K562 (cell line): ENCODE data around the gene PPP1R2B. TPM values are rescaled to one million over a fixed set of nuclear protein-coding genes. Genes with fewer than 3 reads are reported as not detected.

Source experiments
- ATAC-seq: fragments of 200-7000 bp; cut with Tn5 transposase; 3 replicates; pipeline ENCODE4 v1.9.1; 2020; ENCODE audit warnings: moderate library complexity
- Bru-seq: library from RNA; stranded (reverse); fragments of 400-500 nt; gene quantifications from one replicate; lab custom pipeline; 2021; lab: Mats Ljungman, UMichigan
- BruChase-seq, 2 experiments: library from RNA; stranded (reverse); fragments of 400-500 nt; gene quantifications; one replicate each; lab custom pipeline; 2021; lab: Mats Ljungman, UMichigan
- BruUV-seq: library from RNA; stranded (reverse); fragments of 400-500 nt; replicated peaks from 2 replicates; lab custom pipeline; 2021; lab: Mats Ljungman, UMichigan
- CTCF ChIA-PET: fragments of 300-600 bp; formaldehyde crosslinking; extraction: SDS; loops from one replicate; lab custom pipeline; 2021; ENCODE audit warnings: low intra/inter-chr PET ratio; lab: Yijun Ruan, JAX
- POLR2A ChIA-PET: fragments of 300-600, 350-650 bp; sonication (Branson Sonifier 250); formaldehyde crosslinking; extraction: SDS; loops from one replicate; lab custom pipeline; 2021; ENCODE audit warnings: antibody characterized with exemption, inconsistent platforms; lab: Yijun Ruan, JAX
- DNase-seq, 4 experiments: peaks; one replicate each; pipeline versions ENCODE4 v3.0.0 to v3.0.0-alpha.2; 2011 to 2018; ENCODE audit warnings: low spot score in 3 of 4, mixed read lengths in 3 of 4; ENCODE audit errors: extremely low read depth in 1 of 4
- FAIRE-seq: peaks from 2 replicates; lab custom pipeline; 2011; peaks lifted over from hg19 to GRCh38; lab: Jason Lieb, UNC
- H2AFZ ChIP-seq: 2 replicates; pipeline ENCODE4 v1.6.0; 2011; ENCODE audit warnings: low read depth, low read length, control low read depth, inconsistent platforms
- H3K27ac ChIP-seq: fragments of 200-600 bp; 3 replicates; pipeline ENCODE4 v1.8.0; 2011; ENCODE audit warnings: low read depth, mild to moderate bottlenecking, control low read depth, inconsistent platforms, low read length, moderate library complexity, mixed read lengths; ENCODE audit errors: extremely low read depth
- H3K27me3 ChIP-seq, 2 experiments: fragments of 300-600 bp in 1 of 2; 2 replicates in 1 of 2; 3 replicates in 1 of 2; pipeline versions ENCODE4 v1.6.0 to v1.8.0; 2011; ENCODE audit warnings: inconsistent platforms in 2 of 2, low read length in 2 of 2, mild to moderate bottlenecking in 1 of 2, mixed read lengths in 1 of 2, moderate library complexity in 1 of 2; ENCODE audit not compliant: control insufficient read depth in 2 of 2, insufficient read depth in 2 of 2
- H3K36me3 ChIP-seq: fragments of 300-600 bp; 3 replicates; pipeline ENCODE4 v1.8.0; 2011; ENCODE audit warnings: mild to moderate bottlenecking, low read length, inconsistent platforms; ENCODE audit not compliant: control insufficient read depth, insufficient read depth
- H3K4me1 ChIP-seq, 2 experiments: fragments of 200-600 bp in 1 of 2; replicated peaks in 1 of 2; 2 replicates in 1 of 2; 3 replicates in 1 of 2; pipeline versions ENCODE4 v1.5.1 to v1.8.0; 2011; ENCODE audit warnings: inconsistent platforms in 2 of 2, low read length in 2 of 2, mild to moderate bottlenecking in 1 of 2, mixed read lengths in 1 of 2, moderate library complexity in 1 of 2; ENCODE audit not compliant: control insufficient read depth in 2 of 2, insufficient read depth in 2 of 2
- H3K4me2 ChIP-seq: 2 replicates; pipeline ENCODE4 v1.6.1; 2011; ENCODE audit warnings: low read length, control low read depth, inconsistent platforms, mixed read lengths; ENCODE audit not compliant: insufficient read depth
- H3K4me3 ChIP-seq: fragments of 200-600 bp; sonication (generic), shearing (Covaris generic); 2 replicates; pipeline ENCODE4 v1.5.1; 2016; ENCODE audit warnings: control low read depth, inconsistent platforms
- H3K79me2 ChIP-seq: fragments of 200-600 bp; 3 replicates; pipeline ENCODE4 v1.8.0; 2011; ENCODE audit warnings: low read length, inconsistent platforms; ENCODE audit not compliant: control insufficient read depth, insufficient read depth
- H3K9ac ChIP-seq, 2 experiments: 2 replicates each; pipeline versions ENCODE4 v1.6.0 to v1.6.1; 2011; ENCODE audit warnings: low read depth in 2 of 2, low read length in 2 of 2, control low read depth in 1 of 2, inconsistent platforms in 1 of 2, mild to moderate bottlenecking in 1 of 2, mixed read lengths in 1 of 2; ENCODE audit not compliant: insufficient read depth in 1 of 2
- H3K9me1 ChIP-seq: one replicate; pipeline ENCODE4 v1.6.0; 2011; ENCODE audit warnings: inconsistent platforms, mild to moderate bottlenecking, low read length, moderate library complexity; ENCODE audit not compliant: control insufficient read depth, insufficient read depth
- H3K9me3 ChIP-seq: replicated peaks from 2 replicates; pipeline ENCODE4 v1.5.1; 2011; ENCODE audit warnings: low read depth, low read length, inconsistent platforms; ENCODE audit not compliant: control insufficient read depth, insufficient read depth
- H4K20me1 ChIP-seq: replicated peaks from 2 replicates; pipeline ENCODE4 v1.6.1; 2011; ENCODE audit warnings: low read length, inconsistent platforms, mixed read lengths; ENCODE audit not compliant: control insufficient read depth, insufficient read depth
- ATF7 ChIP-seq: fragments of 450-650 bp; IDR thresholded peaks from 2 replicates; pipeline ENCODE4 v1.7.1; 2014; ENCODE audit warnings: mild to moderate bottlenecking, moderate library complexity
- BMI1 ChIP-seq: fragments of 150-350 bp; IDR thresholded peaks from 2 replicates; pipeline ENCODE4 v1.6.1; 2014; ENCODE audit warnings: low read length
- CBFB ChIP-seq: sonication (generic); formaldehyde crosslinking; IDR thresholded peaks from 2 replicates; pipeline ENCODE4 v1.4.0; 2020; ENCODE audit warnings: mild to moderate bottlenecking, missing genetic modification reagents
- E2F4 ChIP-seq: sonication (generic); formaldehyde crosslinking; IDR thresholded peaks from 2 replicates; pipeline ENCODE4 v1.8.0; 2022; ENCODE audit warnings: mild to moderate bottlenecking, low read depth, missing genetic modification reagents
- FOSL1 ChIP-seq: fragments of 200-800 bp; sonication (Bioruptor generic); conservative IDR thresholded peaks from 2 replicates; pipeline ENCODE4 v1.6.1; 2016; ENCODE audit warnings: missing genetic modification characterization, missing compliant biosample characterization
- HNRNPH1 ChIP-seq: fragments of 200-400 bp; formaldehyde crosslinking; optimal IDR thresholded peaks from 2 replicates; pipeline ENCODE3; 2017; ENCODE audit warnings: low read depth, mild to moderate bottlenecking, low read length, moderate library complexity
- KAT2B ChIP-seq: IDR thresholded peaks from one replicate; pipeline ENCODE4 v1.6.1; 2012; ENCODE audit warnings: low read depth, mild to moderate bottlenecking, control low read depth, inconsistent platforms, low read length, moderate library complexity
- NFATC3 ChIP-seq: fragments of 450-650 bp; IDR thresholded peaks from 2 replicates; pipeline ENCODE4 v1.6.1; 2017; ENCODE audit warnings: mild to moderate bottlenecking
- SMAD4 ChIP-seq: fragments of 250-450 bp; sonication (Bioruptor Pico); conservative IDR thresholded peaks from 2 replicates; pipeline ENCODE4 v1.8.0; 2021; ENCODE audit warnings: inconsistent platforms, mild to moderate bottlenecking, moderate library complexity
- SREBF2 ChIP-seq: sonication (generic); formaldehyde crosslinking; IDR thresholded peaks from 2 replicates; pipeline ENCODE4 v1.4.0; 2020; ENCODE audit warnings: mild to moderate bottlenecking, missing genetic modification reagents
- TSC22D4 ChIP-seq: fragments of 450-650 bp; IDR thresholded peaks from 2 replicates; pipeline ENCODE4 v1.6.1; 2016; ENCODE audit warnings: missing genetic modification characterization, missing biosample characterization, control low read depth
- ZNF507 ChIP-seq: conservative IDR thresholded peaks from 2 replicates; pipeline ENCODE4 v1.6.1; 2017; ENCODE audit warnings: missing genetic modification characterization, missing compliant biosample characterization
- WGBS: fragments of 100-300 bp; shearing (Covaris generic); methylation state at CpG from one replicate; pipeline ENCODE4 v1.1.6; 2016; ENCODE audit warnings: low coverage, mixed read lengths; ENCODE audit not compliant: insufficient coverage; ENCODE audit errors: missing lambda C conversion rate; 5-methylcytosine and 5-hydroxymethylcytosine counted together
- in situ Hi-C: fragments of 300-500 bp; cut with MboI; formaldehyde crosslinking; loops from 4 replicates; pipeline ENCODE4 v1.15.0; 2018; ENCODE audit warnings: inconsistent platforms, mixed read lengths
- intact Hi-C: fragments of 100-400 bp; cut with micrococcal nuclease; formaldehyde crosslinking; loops from 2 replicates; pipeline ENCODE4 v1.14.2; 2022
- long read RNA-seq, 3 experiments: library from polyadenylated mRNA in 2 of 3; library from RNA in 1 of 3; unstranded in 2 of 3; stranded (forward) in 1 of 3; transcript quantifications; one replicate each; pipeline ENCODE4 v2.0.0, GENCODE V29; 2019 to 2022
- polyA minus RNA-seq, 3 experiments: library from RNA; depleted of rRNA, polyadenylated mRNA; stranded (reverse); fragments of >200 nt; gene quantifications; 2 replicates each; pipeline ENCODE4 v1.2.3, GENCODE V29; 2011
- polyA plus RNA-seq, 8 experiments: library from polyadenylated mRNA; depleted of rRNA in 4 of 8; stranded (reverse) in 5 of 8; unstranded in 3 of 8; fragments of >200 nt; fragmentation: Nextera tagmentation in 2 of 8; fragmentation: Illumina TruSeq in 1 of 8; extraction: Ambion mirVana in 2 of 8; extraction: Trizol in 1 of 8; gene quantifications; 2 replicates each; pipeline versions ENCODE4 v1.2.1 to v1.2.3, GENCODE V29; 2011 to 2014; ENCODE audit warnings: inconsistent platforms in 1 of 8, missing spikeins in 1 of 8
- total RNA-seq, 7 experiments: library from RNA; depleted of rRNA in 6 of 7; stranded (reverse); fragments of >200 nt in 6 of 7; fragmentation: Illumina TruSeq in 2 of 7; extraction: Trizol in 2 of 7; gene quantifications; 2 replicates each; pipeline versions ENCODE4 v1.2.1 to v1.2.3, GENCODE V29; 2011 to 2021; ENCODE audit warnings: low replicate concordance in 1 of 7
- TF ChIP-seq, protein P1 (sequence below): fragments of 250-450 bp; sonication (Bioruptor Pico); IDR thresholded peaks from 2 replicates; pipeline ENCODE4 v1.4.0; 2020; ENCODE audit warnings: mild to moderate bottlenecking, moderate library complexity

Gene PPP1R2B
- total RNA-seq (2011; cell fraction: chromatin; rRNA removed; ENCODE audit: low replicate concordance): not detected in 2 replicates
- total RNA-seq (2011; cell fraction: nucleolus; rRNA removed): not detected in 2 replicates
- total RNA-seq (2011; cell fraction: nucleoplasm; rRNA removed): not detected in 2 replicates
- total RNA-seq (2014; rRNA removed): not detected in 2 replicates
- 0.10 TPM in 1 of 2 replicates, not detected in the other for total RNA-seq (2014; rRNA removed; fragmentation: Illumina TruSeq; extraction: Trizol)
- not detected in 2 replicates for total RNA-seq (2015; rRNA removed; fragmentation: Illumina TruSeq; extraction: Trizol)
- total RNA-seq (2021): not detected in 2 replicates
- polyA plus RNA-seq (2011; rRNA removed): 0.05 and 0.11 TPM in 2 replicates
- not detected in 2 replicates for polyA plus RNA-seq (2011; cell fraction: cytosol; rRNA removed)
- not detected in 2 replicates for polyA plus RNA-seq (2011; cell fraction: nucleus; rRNA removed)
- 0.04 TPM in 1 of 2 replicates, not detected in the other for polyA plus RNA-seq (2012)
- 0.06 TPM in 1 of 2 replicates, not detected in the other for polyA plus RNA-seq (2014; fragmentation: Illumina TruSeq; extraction: Trizol)
- polyA plus RNA-seq (2014; fragmentation: Nextera tagmentation; extraction: Ambion mirVana): not detected
- polyA plus RNA-seq (2014; rRNA removed): 0.04 TPM in 1 of 2 replicates, not detected in the other
- 0.14 and 0.30 TPM in 2 replicates for polyA minus RNA-seq (2011; rRNA and poly(A)+ RNA removed)
- not detected in 2 replicates for polyA minus RNA-seq (2011; cell fraction: cytosol; rRNA and poly(A)+ RNA removed)
- polyA minus RNA-seq (2011; cell fraction: nucleus; rRNA and poly(A)+ RNA removed): not detected in 2 replicates
- Bru-seq, nascent RNA: not detected
- not detected for BruChase-seq, experiment 1, labeled RNA remaining after a 2-hour chase
- BruChase-seq, experiment 2, labeled RNA remaining after a 6-hour chase: not detected
- long read RNA-seq, experiment 1: 0 reads
- long read RNA-seq, experiment 2: 0 reads
- long read RNA-seq, experiment 3: 0 reads

DNA sequence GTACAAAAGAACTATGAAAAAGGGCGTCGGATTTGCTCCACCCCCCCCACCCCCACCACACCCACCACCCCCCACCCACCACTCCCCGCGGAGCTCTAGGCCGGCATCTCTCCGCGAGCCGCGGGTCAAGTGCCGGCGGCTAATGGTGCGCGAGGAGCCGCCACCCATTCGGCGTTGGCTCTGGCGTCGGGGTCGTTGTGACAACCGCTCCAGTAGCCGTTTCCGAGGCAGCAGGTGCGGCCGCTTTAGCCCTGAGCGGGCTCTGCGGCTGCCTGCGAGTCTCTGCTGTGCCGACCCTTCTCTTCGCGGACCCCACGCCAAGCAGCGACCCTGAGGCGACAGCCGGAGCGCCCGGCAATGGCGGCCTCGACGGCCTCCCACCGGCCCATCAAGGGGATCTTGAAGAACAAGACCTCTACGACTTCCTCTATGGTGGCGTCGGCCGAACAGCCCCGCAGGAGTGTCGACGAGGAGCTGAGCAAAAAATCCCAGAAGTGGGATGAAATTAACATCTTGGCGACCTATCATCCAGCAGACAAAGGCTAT, at the start of gene PPP1R2B:
PPP1R2B (plus strand) TSS at position 90 of the 546 bp plus-strand sequence; CDS start at position 358, 268 bp downstream.
- POLR2A ChIA-PET: no interaction called here
- no peaks in the 10 kb centered on the region for H3K79me2 ChIP-seq
- CTCF ChIA-PET: no interaction called here

More for the DNA sequence above, at the start of gene PPP1R2B:
- H3K36me3 ChIP-seq: no peaks in the 10 kb centered on the region
- in situ Hi-C loops (no loop called here), intact Hi-C loops (no loop called here)
- no peaks in the 10 kb centered on the region for H3K9me3 ChIP-seq
- no TSS peak for BruUV-seq
- H2AFZ ChIP-seq: no peak within 1 kb of the TSS
- H3K9me1 ChIP-seq: no peaks in the 10 kb centered on the region
- H3K9ac ChIP-seq: no peak within 1 kb of the TSS
- H3K4me1 ChIP-seq: no peaks in the 10 kb centered on the region
- no peak for FAIRE-seq
- no peak for ATAC-seq
- TF ChIP-seq KAT2B: no peak
- no peak for TF ChIP-seq NFATC3
- no peak for TF ChIP-seq SMAD4 (CRISPR knock-in tag)
- TF ChIP-seq, protein P1, sequence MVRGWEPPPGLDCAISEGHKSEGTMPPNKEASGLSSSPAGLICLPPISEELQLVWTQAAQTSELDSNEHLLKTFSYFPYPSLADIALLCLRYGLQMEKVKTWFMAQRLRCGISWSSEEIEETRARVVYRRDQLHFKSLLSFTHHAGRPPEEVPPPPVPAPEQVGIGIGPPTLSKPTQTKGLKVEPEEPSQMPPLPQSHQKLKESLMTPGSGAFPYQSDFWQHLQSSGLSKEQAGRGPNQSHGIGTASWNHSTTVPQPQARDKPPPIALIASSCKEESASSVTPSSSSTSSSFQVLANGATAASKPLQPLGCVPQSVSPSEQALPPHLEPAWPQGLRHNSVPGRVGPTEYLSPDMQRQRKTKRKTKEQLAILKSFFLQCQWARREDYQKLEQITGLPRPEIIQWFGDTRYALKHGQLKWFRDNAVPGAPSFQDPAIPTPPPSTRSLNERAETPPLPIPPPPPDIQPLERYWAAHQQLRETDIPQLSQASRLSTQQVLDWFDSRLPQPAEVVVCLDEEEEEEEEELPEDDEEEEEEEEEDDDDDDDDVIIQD (CRISPR knock-in tag): no peak
- TF ChIP-seq TSC22D4 (tag): no peak
- TF ChIP-seq ATF7: no peak
- TF ChIP-seq ZNF507 (tag): no peak
- no peak for TF ChIP-seq SREBF2
- no peak for TF ChIP-seq BMI1
- TF ChIP-seq CBFB (CRISPR knock-in tag): no peak
- TF ChIP-seq E2F4 (CRISPR knock-in tag): no peak
- TF ChIP-seq HNRNPH1: no peak
- TF ChIP-seq FOSL1 (tag): no peak
- 0% methylated on average over 30 of the region's 48 CpGs for WGBS
- H3K27ac ChIP-seq: no peak within 1 kb of the TSS
- no peaks in the 10 kb centered on the region for H4K20me1 ChIP-seq
- no peak for DNase-seq
- H3K4me3 ChIP-seq: no peak within 1 kb of the TSS
- no peaks in the 10 kb centered on the region for H3K27me3 ChIP-seq
- H3K4me2 ChIP-seq: no peak within 1 kb of the TSS
